Coronary artery (tissue), 2 donors: ENCODE data around the gene CDC37.
"Not testable (repeated sequence)": the region's sequence is repeated elsewhere in the genome, so short reads cannot be mapped to it uniquely, and the experiment has no call there.

Experiments used
- DNase-seq: peaks from one replicate; pipeline ENCODE4 v3.0.0-alpha.2; 2017; ENCODE audit warnings: low spot score
- H3K27ac ChIP-seq, 2 donors: fragments of 200-600 bp; sonication (generic); one replicate each; pipeline ENCODE4 v1.5.1; 2016 to 2019
- H3K4me3 ChIP-seq: fragments of 200-600 bp; sonication (generic); 2 replicates; pipeline ENCODE4 v1.5.1; 2016; ENCODE audit warnings: mild to moderate bottlenecking, moderate library complexity
- CTCF ChIP-seq: fragments of 200-600 bp; sonication (generic); IDR thresholded peaks from one replicate; pipeline ENCODE4 v1.5.1; 2019; ENCODE audit warnings: antibody characterized with exemption

The CDC37 gene

GRCh38 chr19:10393137-10393536 is 10.2 kb downstream of the CDC37 start:
- no peak for TF ChIP-seq CTCF
- H3K4me3 ChIP-seq: no peak overlapping the region
- DNase-seq: no peak
- H3K27ac ChIP-seq: no peak overlapping the region

- DNase-seq: no peak
- no peak for TF ChIP-seq CTCF
- Histone ChIP-seq H3K4me3 (no peak overlapping the region), H3K27ac (no peak overlapping the region)
Observed at GRCh38 chr19:10392120-10392519, 11.2 kb downstream of the CDC37 start.

- no peak for DNase-seq
Observed at GRCh38 chr19:10390652-10391286, 12.6 kb downstream of the CDC37 start.

GRCh38 chr19:10389863-10390262 is 13.5 kb downstream of the CDC37 start:
- no peak for TF ChIP-seq CTCF
- Histone ChIP-seq H3K4me3 (no peak overlapping the region), H3K27ac (no peak overlapping the region)
- DNase-seq: no peak

More at GRCh38 chr19:10390652-10391286, 12.6 kb downstream of the CDC37 start:
- H3K27ac ChIP-seq: no peak overlapping the region
- TF ChIP-seq CTCF: peak; percentile 65
- no peak overlapping the region for H3K4me3 ChIP-seq

GRCh38 chr19:10388957-10389356 is 14.4 kb downstream of the CDC37 start:
- Histone ChIP-seq H3K27ac (no peak overlapping the region), H3K4me3 (no peak overlapping the region)
- DNase-seq: no peak
- TF ChIP-seq CTCF: peak; percentile 70

GRCh38 chr19:10384580-10384979 is 18.8 kb downstream of the CDC37 start:
- no peak for TF ChIP-seq CTCF
- Histone ChIP-seq H3K27ac (no peak overlapping the region), H3K4me3 (no peak overlapping the region)
- DNase-seq: no peak

- H3K4me3 ChIP-seq, DNase-seq, H3K27ac ChIP-seq: not testable (repeated sequence)
Observed at GRCh38 chr19:10383223-10383499, 20.2 kb downstream of the CDC37 start.
